Activated CD8-positive, alpha-beta memory T cell treated with anti-CD3 and anti-CD28 coated beads for 4 hours (primary cell): ENCODE measurements around the gene ALCAM.

Experiments used
- DNase-seq, 2 donors: peaks; one replicate each; pipeline ENCODE4 v3.0.0-alpha.2; 2020; ENCODE audit warnings: low read depth in 2 of 2

ALCAM gene

DNA sequence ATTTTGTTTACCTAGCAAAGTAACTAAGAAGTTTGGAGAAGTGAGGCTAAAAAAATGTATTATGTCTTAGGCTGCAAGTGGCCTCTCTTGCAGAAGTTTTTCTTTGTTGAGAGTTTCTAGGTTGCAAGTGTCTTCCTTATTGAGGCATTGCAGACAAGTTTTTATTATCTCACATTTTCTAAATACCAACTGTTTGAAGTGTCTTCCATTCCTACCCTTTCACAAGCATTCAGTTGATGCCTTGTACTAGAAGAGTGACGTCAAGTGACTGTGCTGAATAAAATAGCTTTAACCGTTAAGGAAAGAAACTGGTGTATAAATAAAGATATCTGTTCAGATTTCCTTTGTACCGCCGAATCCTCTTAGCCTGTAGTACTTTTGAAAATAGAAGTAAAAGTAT, 123.3 kb downstream of the ALCAM start:
- DNase-seq, result no peak

DNA sequence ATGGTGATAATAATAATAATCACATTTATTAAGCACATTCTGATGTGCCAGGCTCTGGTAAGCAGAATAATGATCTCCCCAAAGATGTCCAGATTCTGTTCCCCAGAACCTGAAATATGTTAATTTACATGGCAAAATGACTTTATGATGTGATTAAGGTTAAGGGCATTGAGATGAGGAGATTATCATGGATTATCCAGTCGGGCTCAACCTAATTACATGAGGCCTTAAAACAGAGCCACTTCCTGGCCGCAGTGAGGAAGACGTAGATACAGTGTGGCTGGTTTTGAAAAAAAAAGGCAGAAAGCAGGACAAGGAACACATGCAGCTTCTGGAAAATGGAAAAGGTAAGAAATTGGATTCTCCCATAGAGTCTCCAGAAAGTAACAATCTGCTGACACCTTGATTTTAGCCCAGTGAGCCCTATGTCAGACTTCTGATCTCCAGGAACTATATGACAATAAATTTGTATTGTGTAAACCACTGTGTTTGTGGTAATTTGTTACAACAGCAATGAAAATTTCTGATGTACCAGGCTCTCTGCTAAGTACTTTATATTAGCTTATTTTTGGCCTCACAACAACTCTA, 126.7 kb downstream of the ALCAM start:
- DNase-seq, result no peak

GRCh38 chr3:105495021-105495420, 128.3 kb downstream of the ALCAM start:
- DNase-seq, result no peak

- no peak for DNase-seq
Observed at GRCh38 chr3:105496343-105496742, 129.6 kb downstream of the ALCAM start.

- DNase-seq, result no peak
Observed at GRCh38 chr3:105497386-105497785, 130.7 kb downstream of the ALCAM start.

- DNase-seq, result no peak
Observed at GRCh38 chr3:105499961-105500360, 133.3 kb downstream of the ALCAM start.

DNA sequence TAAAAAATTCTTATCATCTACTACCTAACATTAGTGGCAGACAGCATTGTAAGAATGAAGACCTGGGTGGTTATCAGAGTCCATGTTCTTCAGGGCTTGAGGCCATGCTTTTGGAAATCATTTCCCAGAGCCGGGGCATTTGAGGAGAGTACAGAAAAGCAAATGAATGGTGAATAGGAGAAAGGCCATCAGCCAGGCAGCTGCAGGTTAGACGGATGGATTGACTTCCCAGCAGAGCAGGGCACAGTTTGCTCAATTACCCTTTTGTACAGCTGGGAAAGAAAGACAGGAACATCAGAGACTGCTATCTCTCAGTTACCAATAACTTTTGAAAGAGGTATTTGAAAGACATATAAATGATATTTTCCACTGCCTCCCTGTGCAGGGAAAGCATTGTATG, 135.6 kb downstream of the ALCAM start:
- no peak for DNase-seq

DNA sequence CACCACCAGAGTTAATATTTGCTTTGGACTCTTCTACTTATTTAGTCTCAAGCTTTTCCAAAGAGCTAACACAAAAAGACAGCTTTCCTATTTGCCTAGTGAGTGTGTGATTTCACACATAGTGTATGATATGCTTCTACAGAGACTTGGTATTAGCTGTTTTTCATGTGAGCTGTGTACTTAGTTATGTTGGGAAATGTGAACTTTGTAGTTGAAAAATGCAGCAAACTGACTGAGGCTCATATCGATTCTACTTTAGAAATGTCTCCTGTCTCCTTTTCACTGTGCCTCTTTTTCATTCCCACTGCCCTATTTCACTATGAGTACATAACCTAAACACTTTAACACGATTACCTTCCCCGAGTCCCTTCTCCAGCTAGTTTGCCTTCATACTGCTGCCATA, 136.5 kb downstream of the ALCAM start:
- DNase-seq, result no peak

DNA sequence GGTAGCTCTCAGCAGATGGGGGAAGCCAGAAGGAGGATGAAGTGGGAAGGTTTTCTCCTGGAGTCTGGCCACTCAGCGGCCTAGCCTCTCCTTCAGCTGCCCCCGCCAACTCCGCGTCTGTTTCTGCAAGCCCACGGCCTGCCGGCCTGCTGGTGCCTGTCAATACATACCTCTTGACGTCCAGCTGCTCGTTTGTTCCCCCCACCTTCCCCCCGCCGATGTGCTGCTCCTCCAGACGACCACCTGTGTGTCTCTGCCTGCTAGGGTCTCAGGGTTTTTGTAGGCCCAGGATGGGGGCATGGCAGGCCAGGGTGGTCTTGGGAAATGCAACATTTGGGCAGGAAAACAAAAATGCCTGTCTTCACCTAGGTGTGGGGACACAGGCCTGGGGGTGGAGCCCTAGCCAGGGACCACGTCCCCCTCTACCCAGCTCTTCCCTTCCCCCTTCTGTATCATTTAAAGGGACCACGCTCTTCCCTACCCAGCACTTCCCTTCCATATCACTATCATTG, 137.8 kb downstream of the ALCAM start:
- DNase-seq, result no peak

DNA sequence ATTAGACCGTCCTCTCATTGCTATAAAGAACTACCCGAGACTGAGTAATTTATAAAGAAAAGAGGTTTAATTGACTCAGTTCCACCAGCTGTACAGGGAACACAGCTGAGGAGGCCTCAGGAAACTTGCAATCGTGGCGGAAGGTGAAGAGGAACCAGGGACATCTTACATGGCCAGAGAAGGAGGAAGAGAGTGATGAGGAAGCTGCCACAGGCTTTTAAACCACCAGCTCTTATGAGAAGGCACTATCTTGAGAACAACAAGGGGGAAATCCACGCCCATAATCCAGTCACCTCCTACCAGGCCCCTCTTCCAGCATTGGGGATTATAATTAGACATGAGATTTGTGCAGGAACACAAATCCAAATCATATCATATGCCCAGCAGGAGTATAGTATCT, 138.5 kb downstream of the ALCAM start:
- DNase-seq, result no peak

DNA sequence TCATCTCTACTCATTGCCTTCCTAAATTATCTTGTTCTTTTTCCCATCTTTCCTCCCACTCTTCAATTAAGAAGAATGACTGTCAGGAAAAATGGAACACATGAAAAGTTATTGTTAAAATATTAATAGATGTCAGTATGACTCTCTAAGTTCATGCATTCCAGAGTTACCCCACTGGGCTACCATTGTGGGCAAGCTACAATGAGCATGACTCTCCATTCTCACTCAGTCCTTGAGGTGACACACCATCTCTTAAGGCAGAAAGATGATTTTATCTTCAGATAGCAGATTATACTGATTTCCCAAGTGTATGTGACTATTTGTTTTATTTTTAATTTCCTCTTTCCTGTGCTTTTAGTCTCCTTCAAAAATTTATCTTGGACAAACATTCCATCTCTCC, 144.3 kb downstream of the ALCAM start:
- no peak for DNase-seq

DNA sequence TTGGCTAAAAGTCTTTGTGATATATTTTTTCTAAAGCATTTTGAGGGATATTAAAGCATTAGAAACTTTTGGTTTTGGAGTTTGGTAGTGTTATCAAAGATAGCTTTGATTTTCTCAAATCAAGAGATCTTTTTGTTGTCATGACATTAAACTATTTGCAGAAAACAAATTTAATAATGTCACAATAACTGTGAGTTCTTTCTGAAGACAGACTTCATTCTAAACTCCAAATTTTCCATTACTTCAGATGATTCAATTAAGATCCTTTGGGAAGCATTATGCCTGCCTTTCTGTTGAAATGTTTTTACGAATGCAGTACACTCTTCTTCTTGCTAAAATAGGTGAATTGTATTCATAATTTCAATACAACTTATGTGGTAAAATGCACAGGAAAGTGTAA, 145.4 kb downstream of the ALCAM start:
- no peak for DNase-seq

- no peak for DNase-seq
Observed at GRCh38 chr3:105513042-105513441, 146.3 kb downstream of the ALCAM start.

DNA sequence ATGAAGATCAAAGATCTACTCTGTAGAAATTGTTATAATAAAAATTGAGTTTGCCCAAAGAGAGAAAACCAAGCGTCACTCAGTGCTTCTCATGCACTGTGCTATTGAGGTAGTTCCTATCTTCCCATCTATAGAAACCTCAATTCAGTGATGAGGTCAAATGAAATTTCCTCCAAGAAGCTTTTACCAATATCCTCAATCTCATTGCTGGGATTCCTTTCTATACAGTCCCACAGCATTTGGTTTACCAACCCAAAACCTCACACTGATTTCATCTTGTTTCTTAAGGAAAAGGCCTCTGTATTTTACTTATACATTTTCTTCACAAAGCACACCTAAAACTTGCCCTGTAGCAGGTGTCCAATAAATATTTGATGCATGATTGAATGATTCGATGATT, 147.2 kb downstream of the ALCAM start:
- DNase-seq, result no peak

- DNase-seq, result no peak
Observed at GRCh38 chr3:105515372-105515771, 148.7 kb downstream of the ALCAM start.

GRCh38 chr3:105516972-105517371, 150.3 kb downstream of the ALCAM start:
- DNase-seq, result no peak

- no peak for DNase-seq
Observed at GRCh38 chr3:105518203-105518602, 151.5 kb downstream of the ALCAM start.

DNA sequence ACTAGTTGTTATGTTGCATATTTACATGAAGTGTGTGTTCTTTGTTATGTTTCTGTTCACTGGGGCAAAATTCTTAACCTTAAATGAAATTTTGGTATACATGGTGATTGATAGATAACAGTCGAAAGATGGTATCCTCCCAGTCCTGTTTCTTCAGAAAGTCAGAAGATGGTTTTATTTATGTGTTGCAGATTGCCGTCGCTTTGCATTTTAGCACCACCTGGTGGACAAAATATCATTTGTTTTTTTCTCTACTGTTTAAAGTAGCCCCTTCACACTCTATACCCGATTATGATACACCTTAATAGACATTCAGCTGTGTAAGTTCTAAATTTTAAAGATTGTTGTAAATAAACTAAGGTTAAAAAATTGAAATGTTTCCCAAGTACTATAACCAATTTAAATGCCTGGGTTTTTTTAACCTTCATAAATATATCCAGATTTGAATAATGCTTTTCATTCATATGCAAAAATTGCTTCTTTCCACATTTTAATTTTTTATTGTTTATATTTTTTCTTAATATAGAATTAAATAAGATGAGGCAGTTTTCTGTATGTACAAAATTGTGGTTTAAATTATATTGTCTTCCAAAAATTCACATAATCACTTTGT, 152.2 kb downstream of the ALCAM start:
- no peak for DNase-seq

DNA sequence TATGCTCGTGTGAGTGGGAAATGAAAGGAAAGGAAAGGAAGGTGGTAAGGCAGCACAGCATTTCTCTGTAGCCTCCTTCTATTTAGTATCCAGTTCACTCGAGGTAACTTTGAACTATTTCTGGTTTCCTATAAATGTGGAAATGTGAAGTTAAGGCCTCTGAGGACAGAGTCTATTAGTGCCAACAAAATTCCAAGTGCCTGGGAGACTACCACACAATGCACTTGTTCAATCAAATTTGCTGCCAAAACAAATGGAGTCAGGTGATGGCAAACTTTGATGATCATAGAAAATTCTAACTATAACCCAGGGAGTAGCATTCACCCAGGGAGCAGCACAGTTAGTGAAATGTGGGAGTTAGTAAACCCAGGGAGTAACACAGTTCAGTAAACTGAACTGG, 155.1 kb downstream of the ALCAM start:
- no peak for DNase-seq

DNA sequence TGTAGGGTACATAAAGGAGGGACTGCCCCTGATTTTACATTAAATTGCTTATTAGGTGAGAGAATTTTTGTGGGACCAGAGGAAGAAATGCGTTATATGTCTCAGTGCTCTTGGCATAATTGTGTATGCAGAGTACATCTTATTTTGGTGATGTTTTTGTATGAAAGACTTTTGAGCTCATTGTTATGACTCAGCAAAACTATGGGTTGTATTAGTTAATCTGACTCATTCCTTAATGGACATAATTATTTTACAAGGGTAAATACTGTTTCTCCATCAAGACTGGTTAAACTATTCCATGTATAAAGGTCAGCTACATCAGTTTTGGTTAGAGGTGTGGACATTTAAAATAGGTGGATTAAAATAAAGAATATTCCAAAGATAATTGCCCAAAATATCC, 156.8 kb downstream of the ALCAM start:
- no peak for DNase-seq

DNA sequence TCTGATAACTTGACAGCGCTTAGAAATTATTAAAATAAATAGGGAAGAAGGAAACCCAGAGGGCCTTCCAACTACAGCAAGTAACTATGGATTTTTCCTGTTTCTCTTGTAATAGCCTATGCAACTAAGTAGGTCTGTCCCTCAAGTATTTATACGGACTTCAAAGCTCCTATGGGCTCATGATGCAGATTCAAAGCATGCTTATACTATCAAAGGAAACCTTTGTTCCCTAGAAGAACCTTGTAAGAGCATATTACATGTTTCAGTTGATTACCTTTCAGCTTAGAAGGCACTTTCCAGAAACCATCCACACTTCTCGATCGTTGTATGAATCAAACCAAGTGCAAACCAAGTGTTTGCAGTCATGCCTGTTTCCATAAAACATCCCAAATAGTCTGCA, 158.8 kb downstream of the ALCAM start:
- DNase-seq, result no peak

GRCh38 chr3:105526360-105527111, 159.8 kb downstream of the ALCAM start:
- DNase-seq, result no peak

GRCh38 chr3:105527535-105527934, 160.8 kb downstream of the ALCAM start:
- no peak for DNase-seq
